NAMALWA (cell line): ENCODE data around the gene DRD2.

ENCODE experiments used
- DNase-seq: peaks from one replicate; pipeline ENCODE4 v3.0.0-alpha.2; 2015; ENCODE audit warnings: low spot score

DRD2 gene

GRCh38 chr11:113372309-113372708 lies 102.9 kb downstream of the DRD2 start:
- DNase-seq = peak; percentile 18

- DNase-seq = no peak
Measured at GRCh38 chr11:113370634-113371033, 104.6 kb downstream of the DRD2 start.

GRCh38 chr11:113369411-113369810 lies 105.8 kb downstream of the DRD2 start:
- no peak for DNase-seq

- no peak for DNase-seq
Measured at GRCh38 chr11:113365895-113366294, 109.3 kb downstream of the DRD2 start.

- no peak for DNase-seq
Measured at GRCh38 chr11:113363996-113364641, 111.1 kb downstream of the DRD2 start.

- DNase-seq = no peak
Measured at GRCh38 chr11:113363406-113363805, 111.8 kb downstream of the DRD2 start.
